T47D (cell line): Measurements from ENCODE around the gene VWF.

Experiments used
- DNase-seq, 2 experiments: peaks; one replicate each; pipeline versions ENCODE4 v3.0.0 to v3.0.0-alpha.2; 2011 to 2012; ENCODE audit warnings: low read depth in 1 of 2, low spot score in 1 of 2
- JUND ChIP-seq: IDR thresholded peaks from 2 replicates; pipeline ENCODE4 v1.6.1; 2012; ENCODE audit warnings: low read depth
- in situ Hi-C: cut with HindIII; loops from 2 replicates; pipeline ENCODE4 v1.10.0; 2016; ENCODE audit warnings: low sequenced_read_pairs, low pct_unique_long_range_greater_than_20kb

The VWF gene

GRCh38 chr12:6086316-6086715 lies 38.2 kb downstream of the VWF start:
- DNase-seq = no peak
- TF ChIP-seq JUND = no peak
- in situ Hi-C loops = no loop called here

GRCh38 chr12:6085841-6086240 lies 38.6 kb downstream of the VWF start:
- no peak for TF ChIP-seq JUND
- DNase-seq = no peak
- in situ Hi-C loops = no loop called here

GRCh38 chr12:6084969-6085450 lies 39.5 kb downstream of the VWF start:
- no peak for TF ChIP-seq JUND
- in situ Hi-C loops = no loop called here
- DNase-seq = no peak

- TF ChIP-seq JUND = no peak
- peak in 1 of 2 experiments; percentile 46 for DNase-seq
- in situ Hi-C loops = no loop called here
Observed at GRCh38 chr12:6084261-6084968, 40.1 kb downstream of the VWF start.

GRCh38 chr12:6083601-6084000 lies 40.9 kb downstream of the VWF start:
- no peak for TF ChIP-seq JUND
- no peak for DNase-seq
- in situ Hi-C loops = no loop called here

GRCh38 chr12:6082613-6083012 lies 41.9 kb downstream of the VWF start:
- in situ Hi-C loops = no loop called here
- no peak for DNase-seq
- TF ChIP-seq JUND = no peak

- DNase-seq = peak in 1 of 2 experiments; percentile 54
- no peak for TF ChIP-seq JUND
- in situ Hi-C loops = no loop called here
Observed at GRCh38 chr12:6080149-6081045, 44.1 kb downstream of the VWF start.

GRCh38 chr12:6078398-6079096 lies 45.9 kb downstream of the VWF start:
- TF ChIP-seq JUND = no peak
- no peak for DNase-seq
- in situ Hi-C loops = no loop called here

- no peak for TF ChIP-seq JUND
- no peak for DNase-seq
- in situ Hi-C loops = no loop called here
Observed at GRCh38 chr12:6077692-6078083, 46.8 kb downstream of the VWF start.

GRCh38 chr12:6076776-6077691 lies 47.4 kb downstream of the VWF start:
- no peak for TF ChIP-seq JUND
- in situ Hi-C loops = no loop called here
- DNase-seq = no peak

- TF ChIP-seq JUND = no peak
- DNase-seq = no peak
- in situ Hi-C loops = no loop called here
Observed at GRCh38 chr12:6076346-6076745, 48.1 kb downstream of the VWF start.
